K562 treated with DMSO at 1 percent for 4 hours (cell line): ENCODE data around the gene IFT80. TPM values are rescaled to one million over a fixed set of nuclear protein-coding genes. Genes with fewer than 3 reads are reported as not detected.

Experiments used
- total RNA-seq: library from RNA; unstranded; fragments of 300-600 nt; gene quantifications from 2 replicates; pipeline ENCODE4 v1.2.3, GENCODE V29; 2022; ENCODE audit not compliant: insufficient read depth

IFT80 gene
- 10.0 and 11.1 TPM in 2 replicates for total RNA-seq

GRCh38 chr3:160399125-160400029, at the start of gene IFT80, which contains the start of gene SMC4:
TSS of gene IFT80 (minus strand) at chr3:160399225. CDS start at chr3:160384600, 14,625 bp downstream.
TSS of gene SMC4 (plus strand) at chr3:160399650. CDS start at chr3:160400827, 1,177 bp downstream.

DNA sequence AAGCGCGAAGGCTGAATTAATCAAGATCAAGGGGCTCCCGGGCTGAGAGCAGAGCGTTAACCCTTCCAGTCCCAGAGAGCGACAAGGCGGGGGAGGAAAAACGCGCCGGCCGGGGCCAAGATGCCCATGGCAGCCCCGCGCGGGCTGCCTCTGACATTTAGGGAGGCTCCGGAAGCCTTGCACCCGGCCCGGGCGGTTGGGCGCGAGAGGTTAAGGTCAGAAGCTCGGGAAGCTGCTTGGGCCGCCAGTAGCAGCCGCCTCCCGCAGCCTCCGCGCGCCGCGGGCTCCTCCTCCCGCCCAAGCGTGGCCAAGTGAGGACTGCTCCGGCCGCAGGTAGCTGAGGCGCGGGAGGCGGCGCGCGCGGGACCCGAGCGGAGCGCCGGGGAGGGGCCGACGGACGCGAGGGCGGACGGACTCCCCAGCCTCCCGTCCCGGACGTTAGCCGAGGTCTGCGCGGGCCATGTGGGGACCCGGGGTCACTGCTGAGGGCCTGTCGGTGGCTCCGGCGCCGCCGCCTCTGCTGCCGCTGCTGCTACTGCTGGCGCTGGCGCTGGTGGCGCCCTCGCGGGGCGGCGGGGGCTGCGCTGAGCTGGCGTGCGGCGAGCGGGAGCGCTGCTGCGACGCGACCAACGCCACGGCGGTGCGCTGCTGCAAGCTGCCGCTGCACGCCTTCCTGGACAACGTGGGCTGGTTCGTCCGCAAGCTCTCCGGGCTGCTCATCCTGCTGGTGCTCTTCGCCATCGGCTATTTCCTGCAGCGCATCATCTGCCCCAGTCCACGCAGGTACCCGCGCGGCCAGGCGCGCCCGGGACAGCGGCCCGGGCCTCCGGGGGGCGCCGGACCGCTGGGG, 173.6 kb downstream of the IFT80 start, which contains the start of gene C3orf80:
TSS of gene C3orf80 (plus strand) at position 247 of the 850 bp plus-strand sequence. CDS start at position 461, 214 bp downstream.

Other genes with a start within 250 kb of the IFT80 start
- not detected in 2 replicates for gene C3orf80, start 173.8 kb downstream of the IFT80 start, total RNA-seq
- gene SMC4, start 425 bp upstream of the IFT80 start, total RNA-seq = 113 and 118 TPM in 2 replicates
- 16.6 and 22.8 TPM in 2 replicates for gene TRIM59, start 50.6 kb upstream of the IFT80 start, total RNA-seq
- 9.4 and 14.6 TPM in 2 replicates for gene KPNA4, start 166.3 kb upstream of the IFT80 start, total RNA-seq